Measurements from ENCODE around the gene AGBL1. TPM values are rescaled to one million over a fixed set of nuclear protein-coding genes. Genes with fewer than 3 reads are reported as not detected.

The AGBL1 gene
- total RNA-seq, 1 experiment from 2014 or later = not detected

DNA sequence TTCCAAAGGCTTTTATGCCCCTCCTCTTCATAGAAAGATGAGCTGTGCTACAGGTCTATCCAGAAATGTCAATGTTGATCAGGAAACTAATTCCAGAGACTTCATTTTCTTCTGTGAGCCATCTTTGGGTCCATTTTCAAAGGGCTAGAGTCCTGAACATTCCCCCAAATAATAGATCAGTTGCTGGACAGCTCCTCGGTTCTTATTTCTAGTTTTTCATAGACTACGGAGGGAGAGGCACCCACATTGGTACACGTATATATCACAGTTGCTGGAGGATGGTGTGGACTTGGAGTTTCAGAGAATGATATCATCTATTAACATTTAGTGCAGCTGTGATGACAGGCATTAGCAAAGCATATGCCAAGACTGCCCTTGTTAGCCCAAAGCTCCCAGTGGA lies 59.1 kb downstream of the AGBL1 start:
- POLR2A ChIA-PET (ENCODE audit: unreplicated experiment) = no interaction called here
- CTCF ChIA-PET = no interaction called here
- Histone ChIP-seq H3F3A (ENCODE audit: insufficient read depth, low read depth) (no peaks in the 10 kb centered on the region), H3K27me3 (ENCODE audit: insufficient read depth, low read depth) (peaks cover 4% of the 10 kb centered on the region; the same call in 1 of the 2 replicates), H2AFZ (no peak overlapping the region), H3K4me1 (replicated peaks; ENCODE audit: insufficient read depth) (no peaks in the 10 kb centered on the region), H3K4me2 (no peak overlapping the region), H3K36me3 (ENCODE audit: low read depth) (no peaks in the 10 kb centered on the region), H3K9me3 (ENCODE audit: insufficient read depth, low read depth) (no peaks in the 10 kb centered on the region), H4K20me1 (ENCODE audit: insufficient read depth) (no peaks in the 10 kb centered on the region), H3K79me2 (ENCODE audit: low read depth) (no peaks in the 10 kb centered on the region), H3K4me3 (no peak overlapping the region), H3K27ac (no peak overlapping the region), H3K9me2 (ENCODE audit: insufficient read depth) (no peaks in the 10 kb centered on the region)
- TF ChIP-seq EZH2 (IDR thresholded peaks at IDR 0.05; ENCODE audit: low read depth) = no peak
- TF ChIP-seq, protein P1, sequence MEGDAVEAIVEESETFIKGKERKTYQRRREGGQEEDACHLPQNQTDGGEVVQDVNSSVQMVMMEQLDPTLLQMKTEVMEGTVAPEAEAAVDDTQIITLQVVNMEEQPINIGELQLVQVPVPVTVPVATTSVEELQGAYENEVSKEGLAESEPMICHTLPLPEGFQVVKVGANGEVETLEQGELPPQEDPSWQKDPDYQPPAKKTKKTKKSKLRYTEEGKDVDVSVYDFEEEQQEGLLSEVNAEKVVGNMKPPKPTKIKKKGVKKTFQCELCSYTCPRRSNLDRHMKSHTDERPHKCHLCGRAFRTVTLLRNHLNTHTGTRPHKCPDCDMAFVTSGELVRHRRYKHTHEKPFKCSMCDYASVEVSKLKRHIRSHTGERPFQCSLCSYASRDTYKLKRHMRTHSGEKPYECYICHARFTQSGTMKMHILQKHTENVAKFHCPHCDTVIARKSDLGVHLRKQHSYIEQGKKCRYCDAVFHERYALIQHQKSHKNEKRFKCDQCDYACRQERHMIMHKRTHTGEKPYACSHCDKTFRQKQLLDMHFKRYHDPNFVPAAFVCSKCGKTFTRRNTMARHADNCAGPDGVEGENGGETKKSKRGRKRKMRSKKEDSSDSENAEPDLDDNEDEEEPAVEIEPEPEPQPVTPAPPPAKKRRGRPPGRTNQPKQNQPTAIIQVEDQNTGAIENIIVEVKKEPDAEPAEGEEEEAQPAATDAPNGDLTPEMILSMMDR (conservative IDR thresholded peaks at IDR 0.05) = no peak
- no TSS peak for BruUV-seq (replicated peaks)
- intact Hi-C loops (cut with micrococcal nuclease; ENCODE audit: unreplicated experiment) = no loop called here
- no peak for DNase-seq

DNA sequence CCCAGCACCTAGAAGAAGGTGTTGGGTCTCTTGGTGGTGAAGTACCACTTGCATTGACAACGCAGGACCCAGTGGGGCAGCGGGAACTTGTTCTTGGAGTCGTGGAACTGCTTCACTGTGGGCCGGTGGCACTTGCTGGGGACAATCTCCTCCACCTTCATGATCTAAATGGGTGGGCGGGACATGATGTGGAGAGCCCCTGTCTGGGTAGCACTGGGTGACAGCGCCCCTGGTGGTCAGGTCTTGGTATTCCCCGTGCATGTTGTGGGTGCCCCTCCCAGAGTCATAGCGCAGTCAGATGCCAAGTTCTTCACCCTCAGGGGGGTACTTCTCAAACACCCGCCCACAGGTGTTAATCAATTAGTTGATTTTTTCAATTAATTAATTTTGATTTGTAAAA lies 60.2 kb downstream of the AGBL1 start:
- Histone ChIP-seq H3K79me2 (ENCODE audit: low read depth) (no peaks in the 10 kb centered on the region), H3K9me2 (ENCODE audit: insufficient read depth) (no peaks in the 10 kb centered on the region), H2AFZ (no peak overlapping the region), H3K9me3 (ENCODE audit: insufficient read depth, low read depth) (no peaks in the 10 kb centered on the region), H3F3A (ENCODE audit: insufficient read depth, low read depth) (no peaks in the 10 kb centered on the region), H3K4me2 (no peak overlapping the region), H3K27ac (no peak overlapping the region), H3K27me3 (ENCODE audit: insufficient read depth, low read depth) (peaks cover 4% of the 10 kb centered on the region; the same call in 1 of the 2 replicates), H3K36me3 (ENCODE audit: low read depth) (no peaks in the 10 kb centered on the region), H3K4me3 (no peak overlapping the region), H4K20me1 (ENCODE audit: insufficient read depth) (no peaks in the 10 kb centered on the region), H3K4me1 (replicated peaks; ENCODE audit: insufficient read depth) (no peaks in the 10 kb centered on the region)
- TF ChIP-seq, protein P1 (conservative IDR thresholded peaks at IDR 0.05) = peak; percentile 60
- no peak for TF ChIP-seq EZH2 (IDR thresholded peaks at IDR 0.05; ENCODE audit: low read depth)
- peak in 1 of 2 experiments; percentile 0 for DNase-seq
- no TSS peak for BruUV-seq (replicated peaks)
- CTCF ChIA-PET = no interaction called here
- intact Hi-C loops (cut with micrococcal nuclease; ENCODE audit: unreplicated experiment) = no loop called here
- POLR2A ChIA-PET (ENCODE audit: unreplicated experiment) = no interaction called here

DNA sequence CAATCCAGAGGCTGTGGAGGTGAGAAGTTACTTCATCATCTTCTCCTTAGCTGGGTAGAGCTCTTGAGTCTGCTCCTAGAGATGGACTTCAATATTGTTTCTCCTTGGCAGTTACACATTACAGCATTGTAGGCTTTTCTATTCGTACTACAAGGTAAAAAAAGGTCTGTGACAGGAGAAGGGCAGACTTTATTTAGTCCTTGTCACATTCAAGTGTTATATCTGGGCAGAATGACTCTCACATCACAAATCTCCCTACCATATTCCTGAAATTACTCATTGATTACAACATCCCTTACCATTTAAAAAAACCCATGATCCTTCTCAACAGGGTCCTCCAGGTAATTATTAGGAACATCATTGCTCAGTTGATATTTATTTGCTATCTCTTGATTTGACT lies 75.0 kb downstream of the AGBL1 start:
- POLR2A ChIA-PET (ENCODE audit: unreplicated experiment) = no interaction called here

More for the DNA sequence above, 75.0 kb downstream of the AGBL1 start:
- Histone ChIP-seq H3K27me3 (ENCODE audit: insufficient read depth, low read depth) (peaks cover 17% of the 10 kb centered on the region; the same call in 1 of the 2 replicates), H3K79me2 (ENCODE audit: low read depth) (no peaks in the 10 kb centered on the region), H3K36me3 (ENCODE audit: low read depth) (no peaks in the 10 kb centered on the region), H3K4me2 (no peak overlapping the region), H4K20me1 (ENCODE audit: insufficient read depth) (no peaks in the 10 kb centered on the region), H3K27ac (no peak overlapping the region), H3F3A (ENCODE audit: insufficient read depth, low read depth) (no peaks in the 10 kb centered on the region), H3K4me1 (replicated peaks; ENCODE audit: insufficient read depth) (no peaks in the 10 kb centered on the region), H3K9me2 (ENCODE audit: insufficient read depth) (no peaks in the 10 kb centered on the region), H3K4me3 (no peak overlapping the region), H2AFZ (no peak overlapping the region), H3K9me3 (ENCODE audit: insufficient read depth, low read depth) (no peaks in the 10 kb centered on the region)
- intact Hi-C loops (cut with micrococcal nuclease; ENCODE audit: unreplicated experiment) = no loop called here
- no peak for TF ChIP-seq EZH2 (IDR thresholded peaks at IDR 0.05; ENCODE audit: low read depth)
- TF ChIP-seq, protein P1 (conservative IDR thresholded peaks at IDR 0.05) = no peak
- no TSS peak for BruUV-seq (replicated peaks)
- DNase-seq = no peak
- CTCF ChIA-PET = no interaction called here

All from PC-9 (cell line).